GM19324 (cell line): ENCODE measurements around the gene ANKRD31.

Experiments used
- ATAC-seq: cut with Tn5 transposase; IDR thresholded peaks from one replicate; pipeline ENCODE4 v1.9.1; 2021; ENCODE audit warnings: mild to moderate bottlenecking, moderate library complexity; ENCODE audit not compliant: unreplicated experiment, low FRiP score

Gene ANKRD31

GRCh38 chr5:75045071-75045470 lies 191.6 kb downstream of the ANKRD31 start:
- no peak for ATAC-seq

- ATAC-seq: no peak
These were observed 192.3 kb downstream of the ANKRD31 start for GRCh38 chr5:75044406-75044805.

GRCh38 chr5:75043633-75044264 lies 192.9 kb downstream of the ANKRD31 start:
- ATAC-seq: no peak

- no peak for ATAC-seq
These were observed 194.2 kb downstream of the ANKRD31 start for GRCh38 chr5:75042522-75042921.

- no peak for ATAC-seq
These were observed 195.7 kb downstream of the ANKRD31 start for GRCh38 chr5:75040973-75041372.

- ATAC-seq: no peak
These were observed 199.6 kb downstream of the ANKRD31 start for GRCh38 chr5:75037106-75037505.

- ATAC-seq: no peak
These were observed 202.4 kb downstream of the ANKRD31 start for GRCh38 chr5:75034137-75034739.

GRCh38 chr5:75031366-75031765 lies 205.3 kb downstream of the ANKRD31 start:
- no peak for ATAC-seq

GRCh38 chr5:75028090-75028489 lies 208.6 kb downstream of the ANKRD31 start:
- no peak for ATAC-seq

GRCh38 chr5:75023368-75024159 lies 213.1 kb downstream of the ANKRD31 start:
- no peak for ATAC-seq

- ATAC-seq: no peak
These were observed 214.9 kb downstream of the ANKRD31 start for GRCh38 chr5:75021800-75022199.

- no peak for ATAC-seq
These were observed 215.5 kb downstream of the ANKRD31 start for GRCh38 chr5:75021219-75021618.

GRCh38 chr5:75020016-75020656 lies 216.5 kb downstream of the ANKRD31 start:
- ATAC-seq: no peak

- ATAC-seq: no peak
These were observed 217.7 kb downstream of the ANKRD31 start for GRCh38 chr5:75018805-75019587.
